ENCODE results near the gene MAST2. TPM values are rescaled to one million over a fixed set of nuclear protein-coding genes. Genes with fewer than 3 reads are reported as not detected.
"Not testable (repeated sequence)": the region's sequence is repeated elsewhere in the genome, so short reads cannot be mapped to it uniquely, and the experiment has no call there.

MAST2 gene
- total RNA-seq, 2 experiments from 2014 or later, result 20.9 to 23.7 TPM

DNA sequence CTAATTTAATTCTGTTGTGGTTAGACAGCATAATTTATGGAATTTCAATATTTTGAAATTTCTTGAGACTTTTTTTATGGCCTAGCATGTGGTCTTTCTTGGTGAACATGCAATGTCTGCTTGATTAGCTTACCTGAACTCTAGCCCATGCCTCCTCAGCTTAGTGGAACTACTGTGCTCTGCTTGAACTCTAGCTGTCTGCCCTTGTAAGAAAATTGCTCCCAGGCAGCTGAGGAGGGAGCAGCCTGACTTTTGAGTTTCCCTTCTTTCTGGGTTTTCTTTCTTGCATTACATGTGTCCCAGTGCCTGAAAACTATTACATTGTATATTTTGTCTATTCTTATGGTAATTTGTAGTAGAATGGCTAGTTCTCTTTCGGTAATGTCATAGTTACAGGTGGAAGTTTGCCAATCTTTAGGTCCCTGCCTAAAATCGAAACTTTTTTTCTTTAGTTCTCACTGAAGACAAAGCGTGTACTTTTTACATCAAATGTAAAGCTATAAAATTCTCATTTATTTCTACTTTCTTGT, 105.3 kb downstream of the MAST2 start:
- peaks cover 2% of the 10 kb centered on the region for H3K4me1 Mint-ChIP-seq
- POLR2A ChIA-PET, result no interaction called here
- H3K9me3 Mint-ChIP-seq, result no peaks in the 10 kb centered on the region
- no peak overlapping the region for H3K4me3 Mint-ChIP-seq
- DNase-seq (no peak), ATAC-seq (ENCODE audit: low read depth) (no peak)
- H3K27me3 Mint-ChIP-seq, result no peaks in the 10 kb centered on the region
- H3K36me3 Mint-ChIP-seq, result peaks cover 2% of the 10 kb centered on the region
- no peak overlapping the region for H3K27ac Mint-ChIP-seq

DNA sequence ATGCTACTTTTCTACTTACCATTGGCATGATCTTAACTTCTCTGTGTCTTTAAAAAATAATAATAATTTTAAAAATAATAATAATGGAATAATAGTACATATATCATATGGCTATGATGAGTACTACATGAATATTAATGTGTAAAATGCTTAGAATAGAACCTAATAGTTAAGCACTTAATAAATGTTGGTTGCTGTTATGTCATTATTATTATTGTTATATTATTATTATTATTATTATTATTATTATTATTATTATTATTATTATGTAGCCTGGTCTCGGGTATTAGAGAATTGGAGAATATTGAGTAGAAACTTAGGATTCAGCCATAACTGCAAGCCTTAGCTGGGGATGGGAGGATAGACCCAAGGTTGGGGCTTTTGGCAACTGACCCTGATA, 108.2 kb downstream of the MAST2 start:
- DNase-seq, result no peak
- POLR2A ChIA-PET, result no interaction called here
- Mint-ChIP-seq H3K9me3 (no peaks in the 10 kb centered on the region), H3K27ac (no peak overlapping the region), H3K4me3 (no peak overlapping the region), H3K36me3 (peaks cover 2% of the 10 kb centered on the region), H3K27me3 (no peaks in the 10 kb centered on the region), H3K4me1 (peaks cover 2% of the 10 kb centered on the region)
- ATAC-seq (ENCODE audit: low read depth), result no peak

DNA sequence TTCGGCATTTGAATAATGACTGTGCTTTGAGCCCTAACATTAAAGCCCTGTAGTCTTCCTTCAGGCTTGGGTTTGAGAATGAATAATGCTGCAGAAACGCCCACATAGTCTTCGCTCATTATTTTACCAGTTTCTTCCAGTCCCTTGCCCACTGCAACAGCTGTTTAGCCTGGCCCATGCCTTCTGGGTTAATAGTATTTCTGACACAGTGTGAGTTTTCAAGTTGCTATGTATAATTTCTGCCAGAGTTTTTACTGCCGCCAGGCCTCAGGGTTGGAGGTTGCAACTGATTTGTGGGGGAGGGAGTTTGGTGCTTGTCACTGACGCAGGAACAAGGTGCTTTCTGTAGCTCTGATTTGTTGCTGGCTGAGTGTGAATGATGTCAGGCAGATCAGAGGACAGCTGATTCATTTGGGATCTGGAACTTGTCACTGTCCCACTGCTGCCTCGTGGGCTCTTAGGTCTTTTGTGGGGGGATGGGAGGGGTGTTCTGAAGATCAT, 109.8 kb downstream of the MAST2 start:
- no peaks in the 10 kb centered on the region for H3K27me3 Mint-ChIP-seq
- POLR2A ChIA-PET, result no interaction called here
- no peak for DNase-seq

DNA sequence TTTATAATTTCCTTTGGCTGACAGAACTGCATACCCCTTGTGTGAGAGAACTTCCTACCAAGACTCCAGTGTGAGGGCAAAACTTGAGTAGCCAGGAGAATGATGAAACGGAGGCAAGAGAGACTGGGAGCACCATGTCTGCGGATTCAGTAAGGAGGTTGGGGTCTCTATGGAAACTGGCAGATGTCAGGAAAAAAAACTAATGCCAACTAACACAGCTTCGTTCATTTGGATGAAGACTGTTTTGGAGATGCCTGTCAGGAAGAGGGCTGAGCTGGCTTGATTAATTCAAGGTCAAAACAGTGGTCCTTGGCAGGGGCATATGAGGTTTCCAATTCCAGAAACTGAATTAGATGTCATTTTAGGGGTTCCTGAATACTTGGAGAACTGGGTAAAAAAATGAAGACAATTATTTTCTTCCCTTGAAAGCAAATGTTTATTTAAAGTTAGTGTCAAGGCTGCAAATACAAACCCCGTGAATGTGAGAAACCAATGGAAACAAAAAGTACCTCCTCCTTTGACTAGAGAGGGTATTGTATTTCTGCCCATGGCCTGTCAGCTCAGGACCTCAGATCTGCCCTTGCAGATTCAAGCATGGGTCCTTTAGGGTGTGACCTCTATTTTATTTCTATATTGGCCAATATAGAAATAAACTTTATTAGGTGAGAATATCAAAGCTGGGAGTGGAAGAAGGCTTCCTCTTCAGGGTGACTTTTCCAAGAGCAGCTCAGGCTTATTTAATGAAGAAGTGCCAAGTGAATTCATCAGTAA, 110.5 kb downstream of the MAST2 start:
- no peaks in the 10 kb centered on the region for H3K27me3 Mint-ChIP-seq
- POLR2A ChIA-PET, result interaction anchor here (0.6 kb wide), 1 partner anchor 164 kb away, joined by 3 read pairs; the partner anchor contains the start of gene IPP

More for the DNA sequence above, 109.8 kb downstream of the MAST2 start:
- Mint-ChIP-seq H3K4me3 (no peak overlapping the region), H3K27ac (no peak overlapping the region), H3K9me3 (no peaks in the 10 kb centered on the region), H3K4me1 (no peaks in the 10 kb centered on the region), H3K36me3 (no peaks in the 10 kb centered on the region)
- no peak for ATAC-seq (ENCODE audit: low read depth)

DNA sequence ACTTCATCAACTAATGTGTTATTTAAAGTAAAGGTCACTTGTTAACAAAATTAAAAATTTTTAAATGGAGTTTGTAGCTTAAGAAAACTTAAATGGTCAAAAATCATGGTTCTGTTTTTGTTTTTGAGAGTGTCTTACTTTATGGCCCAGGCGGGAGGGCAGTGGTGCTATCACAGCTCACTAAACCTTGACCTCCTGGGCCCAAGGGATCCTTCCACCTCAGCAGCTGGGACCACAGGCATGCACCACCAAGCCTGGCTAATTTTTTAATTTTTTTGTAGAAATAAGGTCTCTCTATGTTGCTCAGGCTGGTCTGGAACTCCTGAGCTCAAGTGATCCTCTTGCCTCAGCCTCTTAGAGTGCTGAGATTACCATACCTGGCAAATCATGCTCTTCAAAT, 111.4 kb downstream of the MAST2 start:
- POLR2A ChIA-PET, result no interaction called here
- no peak overlapping the region for H3K4me3 Mint-ChIP-seq

More for the DNA sequence above, 110.5 kb downstream of the MAST2 start:
- Mint-ChIP-seq H3K36me3 (no peaks in the 10 kb centered on the region), H3K4me3 (no peak overlapping the region), H3K27ac (no peak overlapping the region), H3K9me3 (no peaks in the 10 kb centered on the region), H3K4me1 (no peaks in the 10 kb centered on the region)
- ATAC-seq (ENCODE audit: low read depth) (no peak), DNase-seq (no peak)

DNA sequence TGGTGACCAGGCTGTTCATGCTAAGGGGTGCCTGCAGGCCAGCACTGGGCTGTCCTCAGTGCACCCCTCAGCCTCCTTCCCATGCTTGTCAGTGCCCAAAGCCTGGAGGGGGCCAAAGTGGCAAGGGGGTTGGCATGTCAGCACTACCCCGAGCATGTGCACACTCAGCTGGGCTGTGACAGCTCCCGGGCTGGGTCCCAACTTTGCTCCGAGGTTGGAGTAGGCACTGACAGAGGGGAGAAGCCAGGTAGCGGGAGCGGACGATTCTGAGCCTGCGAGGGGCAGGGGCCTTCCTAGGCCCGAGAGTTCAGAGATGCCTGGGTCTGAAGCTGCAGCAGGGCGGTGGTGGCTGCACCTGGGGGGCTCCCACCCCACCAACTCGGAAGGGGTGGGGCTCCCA, 119.0 kb downstream of the MAST2 start:
- Mint-ChIP-seq H3K27me3 (no peaks in the 10 kb centered on the region), H3K4me3 (no peak overlapping the region), H3K4me1 (no peaks in the 10 kb centered on the region), H3K36me3 (no peaks in the 10 kb centered on the region), H3K27ac (no peak overlapping the region), H3K9me3 (no peaks in the 10 kb centered on the region)
- ATAC-seq (ENCODE audit: low read depth) (no peak), DNase-seq (no peak)
- POLR2A ChIA-PET, result no interaction called here

More for the DNA sequence above, 111.4 kb downstream of the MAST2 start:
- Mint-ChIP-seq H3K27me3 (no peaks in the 10 kb centered on the region), H3K36me3 (no peaks in the 10 kb centered on the region), H3K27ac (no peak overlapping the region), H3K9me3 (no peaks in the 10 kb centered on the region), H3K4me1 (no peaks in the 10 kb centered on the region)
- ATAC-seq (ENCODE audit: low read depth) (no peak), DNase-seq (no peak)

DNA sequence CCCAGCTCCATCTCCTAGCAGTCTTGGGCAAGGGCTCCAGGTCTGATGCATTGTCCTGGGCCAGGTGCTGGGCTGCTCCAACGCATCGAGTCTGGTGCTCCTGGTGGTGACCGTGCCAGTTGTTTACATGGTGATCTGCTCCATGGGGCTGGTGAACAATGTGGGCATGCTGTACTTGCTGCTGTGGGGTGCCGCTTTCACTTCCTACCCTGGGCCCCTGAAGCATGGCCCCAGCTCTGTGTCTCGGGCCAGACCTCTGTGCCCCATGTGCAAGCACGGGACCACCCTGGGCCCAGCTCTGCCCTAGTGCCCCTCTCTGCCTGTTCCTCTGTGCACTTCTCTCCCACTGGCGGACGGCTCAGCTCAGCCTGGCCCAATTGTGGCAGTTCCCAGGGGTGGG, 119.4 kb downstream of the MAST2 start:
- no peak for DNase-seq
- Mint-ChIP-seq H3K27ac (no peak overlapping the region), H3K27me3 (no peaks in the 10 kb centered on the region), H3K4me3 (no peak overlapping the region), H3K9me3 (no peaks in the 10 kb centered on the region), H3K36me3 (no peaks in the 10 kb centered on the region), H3K4me1 (no peaks in the 10 kb centered on the region)
- POLR2A ChIA-PET, result no interaction called here
- ATAC-seq (ENCODE audit: low read depth), result no peak

DNA sequence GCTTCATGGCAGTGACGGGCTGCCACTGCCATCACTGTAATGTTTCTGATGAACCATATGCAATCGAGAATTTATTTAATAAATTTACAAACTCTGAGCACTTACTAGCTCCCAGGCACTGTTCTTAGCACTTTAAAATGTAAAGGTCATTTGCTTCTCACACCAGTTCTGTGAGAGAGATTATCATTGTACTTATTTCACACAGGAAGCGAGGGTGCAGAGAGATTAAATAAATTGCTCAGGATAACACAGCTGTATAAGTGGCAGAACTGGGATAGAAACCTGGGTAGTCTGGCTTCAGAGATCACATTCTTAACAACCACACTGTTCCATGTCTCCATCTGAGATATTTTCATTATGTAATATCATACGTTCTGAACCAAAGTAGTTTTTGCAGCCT, 119.9 kb downstream of the MAST2 start:
- POLR2A ChIA-PET, result no interaction called here
- Mint-ChIP-seq H3K4me1 (peaks cover 1% of the 10 kb centered on the region), H3K27ac (no peak overlapping the region), H3K36me3 (no peaks in the 10 kb centered on the region), H3K4me3 (no peak overlapping the region), H3K9me3 (no peaks in the 10 kb centered on the region), H3K27me3 (no peaks in the 10 kb centered on the region)
- DNase-seq, result no peak
- ATAC-seq (ENCODE audit: low read depth), result no peak

DNA sequence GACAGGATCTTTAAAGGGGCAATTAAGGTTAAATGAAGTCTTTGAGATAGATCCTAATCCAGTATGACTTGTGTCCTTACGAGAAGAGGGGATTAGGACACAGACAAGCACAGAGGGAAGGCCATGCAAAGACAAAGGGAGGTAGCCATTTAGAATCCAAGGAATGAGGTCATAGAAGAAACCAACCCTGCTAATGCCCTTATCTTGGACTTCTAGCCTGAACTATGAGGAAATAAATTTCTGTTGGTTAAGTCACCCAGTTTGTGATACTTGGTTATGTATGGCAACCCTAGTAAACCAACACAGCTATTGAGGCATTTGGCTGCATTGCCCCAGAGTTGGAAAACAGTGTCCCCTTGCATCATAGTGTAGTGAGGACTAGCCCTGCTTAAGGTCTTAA, 121.3 kb downstream of the MAST2 start:
- Mint-ChIP-seq H3K36me3 (no peaks in the 10 kb centered on the region), H3K9me3 (no peaks in the 10 kb centered on the region), H3K4me1 (peaks cover 7% of the 10 kb centered on the region), H3K4me3 (no peak overlapping the region), H3K27me3 (no peaks in the 10 kb centered on the region), H3K27ac (no peak overlapping the region)
- POLR2A ChIA-PET, result no interaction called here
- DNase-seq, result no peak
- no peak for ATAC-seq (ENCODE audit: low read depth)

DNA sequence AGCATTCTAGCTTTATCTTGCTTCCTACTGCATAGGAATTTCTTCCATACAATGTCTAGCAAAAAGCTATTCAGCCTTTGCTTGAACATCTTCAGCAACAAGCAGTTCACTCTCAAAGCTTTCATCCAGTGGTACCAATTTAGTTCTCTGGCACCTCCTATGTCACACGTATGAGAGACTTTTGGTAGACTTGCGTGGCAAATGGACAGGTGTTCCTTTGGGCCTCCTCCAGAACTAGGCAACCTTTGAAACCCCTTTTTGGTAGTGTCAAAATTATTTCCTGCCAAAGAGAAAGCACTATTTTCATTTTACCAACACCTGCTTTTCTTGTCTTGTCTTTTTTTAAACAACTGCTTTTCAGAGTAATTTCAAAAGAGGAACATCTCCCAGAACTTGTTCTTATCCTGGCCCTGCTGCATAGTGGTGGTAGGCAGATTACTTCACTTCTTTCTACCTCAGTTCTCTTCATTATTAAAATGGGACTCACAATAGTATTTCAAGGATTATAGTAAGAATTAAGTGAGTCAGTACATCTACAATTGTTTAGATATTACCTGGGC, 122.4 kb downstream of the MAST2 start:
- no peaks in the 10 kb centered on the region for H3K36me3 Mint-ChIP-seq
- H3K4me1 Mint-ChIP-seq, result peaks cover 7% of the 10 kb centered on the region
- no peaks in the 10 kb centered on the region for H3K27me3 Mint-ChIP-seq
- POLR2A ChIA-PET, result no interaction called here
- H3K9me3 Mint-ChIP-seq, result no peaks in the 10 kb centered on the region
- no peak overlapping the region for H3K4me3 Mint-ChIP-seq
- H3K27ac Mint-ChIP-seq, result no peak overlapping the region
- DNase-seq (no peak), ATAC-seq (ENCODE audit: low read depth) (no peak)

DNA sequence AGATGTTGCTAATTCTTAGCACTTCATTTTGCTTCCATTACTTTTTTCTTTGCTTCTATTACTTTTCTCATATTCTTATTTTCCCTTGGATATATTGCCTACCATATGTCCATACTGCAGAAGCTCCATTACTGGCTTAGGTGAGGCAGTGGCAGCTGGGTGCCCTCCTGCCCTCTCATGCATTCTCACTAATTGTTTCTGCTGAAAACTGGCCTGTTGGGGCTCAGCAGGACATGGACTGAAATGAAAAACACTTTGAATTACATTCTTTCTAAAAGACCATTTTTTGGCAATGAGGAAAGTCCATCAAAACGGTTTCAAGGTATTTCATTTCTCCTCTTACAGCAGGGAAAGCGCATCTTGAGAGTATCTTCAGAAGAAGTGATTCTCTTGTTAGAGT, 122.9 kb downstream of the MAST2 start:
- DNase-seq, result no peak
- no peaks in the 10 kb centered on the region for H3K36me3 Mint-ChIP-seq
- H3K4me3 Mint-ChIP-seq, result no peak overlapping the region
- no peaks in the 10 kb centered on the region for H3K9me3 Mint-ChIP-seq
- no peaks in the 10 kb centered on the region for H3K27me3 Mint-ChIP-seq
- no peak overlapping the region for H3K27ac Mint-ChIP-seq
- peaks cover 7% of the 10 kb centered on the region for H3K4me1 Mint-ChIP-seq
- no peak for ATAC-seq (ENCODE audit: low read depth)
- POLR2A ChIA-PET, result no interaction called here

DNA sequence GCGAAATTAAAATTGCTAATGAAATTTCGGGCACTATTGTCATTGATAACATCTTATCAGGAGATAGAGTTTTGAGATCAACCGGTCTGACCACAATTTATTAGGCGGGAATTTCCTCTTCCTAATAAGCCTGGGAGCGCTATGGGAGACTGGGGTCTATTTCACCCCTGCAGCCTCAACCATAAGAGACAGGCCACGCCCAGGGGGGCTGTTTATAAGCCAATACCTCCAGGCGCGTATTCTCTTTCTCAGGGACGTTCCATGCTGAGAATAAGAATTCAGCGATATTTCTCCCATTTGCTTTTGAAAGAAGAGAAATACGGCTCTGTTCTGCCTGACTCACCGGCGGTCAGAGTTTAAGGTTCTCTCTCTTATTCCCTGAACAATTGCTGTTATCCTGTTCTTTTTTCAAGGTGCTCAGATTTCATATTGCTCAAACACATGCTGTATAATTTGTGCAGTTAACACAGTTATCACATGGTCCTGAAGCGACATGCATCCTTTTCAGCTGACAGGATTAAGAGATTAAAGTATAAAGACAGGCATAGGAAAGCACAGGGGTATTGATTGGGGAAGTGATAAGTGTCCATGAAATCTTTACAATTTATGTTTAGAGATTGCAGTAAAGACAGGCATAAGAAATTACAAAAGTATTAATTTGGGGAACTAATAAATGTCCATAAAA, 124.0 kb downstream of the MAST2 start:
- H3K27ac Mint-ChIP-seq; H3K4me1 Mint-ChIP-seq; H3K9me3 Mint-ChIP-seq; DNase-seq; ATAC-seq (ENCODE audit: low read depth); H3K4me3 Mint-ChIP-seq; POLR2A ChIA-PET; H3K27me3 Mint-ChIP-seq; H3K36me3 Mint-ChIP-seq: not testable (repeated sequence)

DNA sequence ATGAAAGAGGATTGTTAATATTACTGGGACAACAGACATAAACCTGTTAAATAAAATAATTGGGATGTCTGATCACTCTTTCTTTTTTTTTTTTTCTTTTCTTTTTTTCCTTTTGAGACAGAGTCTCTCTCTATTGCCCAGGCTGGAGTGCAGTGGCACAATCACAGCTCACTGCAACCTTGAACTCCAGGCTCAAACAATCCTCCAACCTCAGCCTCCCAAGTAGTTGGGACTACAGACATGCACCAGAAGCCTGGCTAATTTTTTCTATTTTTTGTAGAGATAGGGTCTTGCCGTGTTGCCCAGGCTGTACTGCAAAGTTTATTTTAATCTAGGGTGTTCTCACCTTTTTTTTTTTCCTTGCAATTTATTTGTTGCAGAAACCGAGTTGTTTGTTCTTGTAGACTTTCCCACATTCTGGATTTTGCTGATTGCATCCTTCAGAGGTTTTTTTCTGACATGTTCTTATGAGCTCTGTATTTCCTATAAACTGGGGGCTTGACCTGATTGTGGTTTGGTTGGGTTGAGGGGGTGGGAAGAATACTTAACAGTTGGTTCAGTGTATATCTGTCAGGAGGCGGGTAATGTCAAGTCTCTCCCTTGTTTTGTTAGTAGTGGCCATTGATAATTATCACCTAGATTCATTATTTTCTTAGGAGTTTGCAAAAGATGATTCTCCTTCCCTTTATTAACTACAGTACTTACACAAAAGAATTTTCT, 125.2 kb downstream of the MAST2 start:
- Mint-ChIP-seq H3K36me3 (no peaks in the 10 kb centered on the region), H3K27me3 (no peaks in the 10 kb centered on the region), H3K27ac (no peak overlapping the region), H3K4me3 (no peak overlapping the region), H3K4me1 (peaks cover 7% of the 10 kb centered on the region), H3K9me3 (no peaks in the 10 kb centered on the region)
- DNase-seq (no peak), ATAC-seq (ENCODE audit: low read depth) (no peak)
- POLR2A ChIA-PET, result interaction anchor here (0.6 kb wide), 1 partner anchor 247 kb away, joined by 3 read pairs; no protein-coding TSS in a partner anchor
